ENCODE data around the gene KAZN. TPM values are rescaled to one million over a fixed set of nuclear protein-coding genes. Genes with fewer than 3 reads are reported as not detected.

KAZN gene
- polyA plus RNA-seq, 1 donor (not counting 4 experiments of a cell fraction or from before 2014, with no cell fraction given): 5.9 TPM

GRCh38 chr1:14940285-14940870, 341.9 kb downstream of the KAZN start:
- FAIRE-seq (no peak), DNase-seq (ENCODE audit: low read depth, low spot score) (no peak)
- dilution Hi-C loops (cut with MboI; ENCODE audit: extremely low pct_ligation_motif_present, low sequenced_read_pairs): no loop called here
- Histone ChIP-seq H3K27ac (ENCODE audit: control insufficient read depth, insufficient read depth, low read length) (no peak overlapping the region), H3K9me3 (ENCODE audit: control insufficient read depth, low read depth, low read length) (no peaks in the 10 kb centered on the region), H3K4me3 (ENCODE audit: control insufficient read depth in 2 of 3, extremely low read depth in 1 of 3, insufficient read depth in 2 of 3, low read depth in 1 of 3, low read length in 3 of 3) (no peak overlapping the region), H3K4me2 (ENCODE audit: control insufficient read depth, extremely low read depth, insufficient read depth, low read depth, low read length) (peak overlapping the region; percentile 43), H3K9ac (ENCODE audit: control insufficient read depth, extremely low read depth, insufficient read depth, low read length) (no peak overlapping the region), H3K27me3 (ENCODE audit: control insufficient read depth, extremely low read depth, insufficient read depth, low read length) (no peaks in the 10 kb centered on the region), H3K4me1 (ENCODE audit: control insufficient read depth, extremely low read depth, insufficient read depth, low read length) (peaks cover 20% of the 10 kb centered on the region), H2AFZ (ENCODE audit: control insufficient read depth, low read length) (no peak overlapping the region), H4K20me1 (ENCODE audit: control insufficient read depth, extremely low read depth, insufficient read depth, low read length) (no peaks in the 10 kb centered on the region), H3K79me2 (ENCODE audit: control insufficient read depth, insufficient read depth, low read length) (peaks cover 55% of the 10 kb centered on the region), H3K9me1 (ENCODE audit: control insufficient read depth, extremely low read depth, insufficient read depth, low read length) (peaks cover 2% of the 10 kb centered on the region), H3K36me3 (ENCODE audit: control insufficient read depth in 2 of 2, extremely low read depth in 1 of 2, insufficient read depth in 2 of 2, low read length in 2 of 2) (peaks cover 0 to 2% of the 10 kb centered on the region in 2 experiments)
- TF ChIP-seq CTCF (optimal IDR thresholded peaks at IDR 0.05 in 1 of 3, IDR thresholded peaks at IDR 0.05 in 1 of 3, conservative IDR thresholded peaks at IDR 0.05 in 1 of 3; ENCODE audit: extremely low read depth in 1 of 3, insufficient read depth in 2 of 3, low read length in 3 of 3) (no peak), EZH2 (IDR thresholded peaks at IDR 0.05; ENCODE audit: low read length) (no peak)

- dilution Hi-C loops (cut with MboI; ENCODE audit: extremely low pct_ligation_motif_present, low sequenced_read_pairs): no loop called here
- peaks cover 0 to 2% of the 10 kb centered on the region in 2 experiments for H3K36me3 ChIP-seq (ENCODE audit: control insufficient read depth in 2 of 2, extremely low read depth in 1 of 2, insufficient read depth in 2 of 2, low read length in 2 of 2)
- H2AFZ ChIP-seq (ENCODE audit: control insufficient read depth, low read length): no peak overlapping the region
- DNase-seq (ENCODE audit: low read depth, low spot score) (no peak), FAIRE-seq (no peak)
- peaks cover 35% of the 10 kb centered on the region for H3K4me1 ChIP-seq (ENCODE audit: control insufficient read depth, extremely low read depth, insufficient read depth, low read length)
- no peak overlapping the region for H3K9ac ChIP-seq (ENCODE audit: control insufficient read depth, extremely low read depth, insufficient read depth, low read length)
- no peak overlapping the region for H3K4me3 ChIP-seq (ENCODE audit: control insufficient read depth in 2 of 3, extremely low read depth in 1 of 3, insufficient read depth in 2 of 3, low read depth in 1 of 3, low read length in 3 of 3)
- H4K20me1 ChIP-seq (ENCODE audit: control insufficient read depth, extremely low read depth, insufficient read depth, low read length): no peaks in the 10 kb centered on the region
- peaks cover 43% of the 10 kb centered on the region for H3K79me2 ChIP-seq (ENCODE audit: control insufficient read depth, insufficient read depth, low read length)
- no peaks in the 10 kb centered on the region for H3K9me3 ChIP-seq (ENCODE audit: control insufficient read depth, low read depth, low read length)
- peaks cover 4% of the 10 kb centered on the region for H3K9me1 ChIP-seq (ENCODE audit: control insufficient read depth, extremely low read depth, insufficient read depth, low read length)
- no peaks in the 10 kb centered on the region for H3K27me3 ChIP-seq (ENCODE audit: control insufficient read depth, extremely low read depth, insufficient read depth, low read length)
- no peak overlapping the region for H3K27ac ChIP-seq (ENCODE audit: control insufficient read depth, insufficient read depth, low read length)
- H3K4me2 ChIP-seq (ENCODE audit: control insufficient read depth, extremely low read depth, insufficient read depth, low read depth, low read length): no peak overlapping the region
- TF ChIP-seq EZH2 (IDR thresholded peaks at IDR 0.05; ENCODE audit: low read length): no peak
- TF ChIP-seq CTCF (optimal IDR thresholded peaks at IDR 0.05 in 1 of 3, IDR thresholded peaks at IDR 0.05 in 1 of 3, conservative IDR thresholded peaks at IDR 0.05 in 1 of 3; ENCODE audit: extremely low read depth in 1 of 3, insufficient read depth in 2 of 3, low read length in 3 of 3): no peak
These were observed 343.4 kb downstream of the KAZN start for GRCh38 chr1:14941864-14942263.
